IPS-18c (cell line): Measurements from ENCODE around the gene ATXN10.
"Not testable (repeated sequence)": the region's sequence is repeated elsewhere in the genome, so short reads cannot be mapped to it uniquely, and the experiment has no call there.

ENCODE experiments used
- H3K4me3 ChIP-seq: 2 replicates; pipeline ENCODE4 v1.7.0; 2013; ENCODE audit warnings: low read depth, mild to moderate bottlenecking, low read length, moderate library complexity; ENCODE audit not compliant: insufficient read depth
- H3K9me3 ChIP-seq: one replicate; pipeline ENCODE4 v1.6.1; 2013; ENCODE audit warnings: mild to moderate bottlenecking, low read length, moderate library complexity; ENCODE audit not compliant: control insufficient read depth, insufficient read depth

The ATXN10 gene

GRCh38 chr22:45640291-45640940 lies 31.2 kb upstream of the ATXN10 start:
- H3K9me3 ChIP-seq, result no peaks in the 10 kb centered on the region
- H3K4me3 ChIP-seq, result no peak overlapping the region

DNA sequence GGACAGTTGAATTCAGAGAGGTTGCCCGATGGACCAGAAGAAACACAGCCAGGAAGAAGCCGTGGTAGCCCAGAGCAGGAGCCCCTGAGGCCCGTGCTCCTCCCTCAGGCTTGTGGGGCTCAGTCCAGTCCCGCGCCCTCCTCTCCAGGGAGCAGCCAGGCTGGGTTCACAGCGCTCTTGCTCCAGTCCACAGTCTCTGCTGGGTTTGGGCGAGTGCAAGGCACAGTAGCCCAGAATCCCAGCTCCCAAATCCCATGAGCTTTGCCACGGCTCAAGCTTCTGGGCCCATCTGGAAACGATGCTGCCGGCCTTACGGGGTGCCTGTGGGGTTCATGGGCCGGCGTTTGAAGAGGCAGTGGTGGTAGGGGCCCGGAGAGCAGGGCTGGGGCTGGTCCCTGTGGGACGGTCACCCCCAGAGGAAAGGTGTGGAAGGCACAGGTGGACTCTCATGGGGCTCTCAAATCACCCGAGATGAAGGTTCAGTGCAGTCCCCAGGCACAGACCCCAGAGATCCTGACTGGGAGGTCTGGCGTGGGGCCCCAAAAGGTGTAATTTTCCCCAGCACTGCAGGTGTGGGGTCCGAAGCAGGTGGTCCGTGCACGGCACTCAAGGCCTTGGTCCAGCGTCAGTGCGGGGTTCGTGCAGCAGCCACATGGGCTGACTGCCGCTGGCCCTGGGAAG lies 30.6 kb upstream of the ATXN10 start:
- no peak overlapping the region for H3K4me3 ChIP-seq
- no peaks in the 10 kb centered on the region for H3K9me3 ChIP-seq

GRCh38 chr22:45642986-45643385 lies 28.6 kb upstream of the ATXN10 start:
- no peaks in the 10 kb centered on the region for H3K9me3 ChIP-seq
- H3K4me3 ChIP-seq, result no peak overlapping the region

DNA sequence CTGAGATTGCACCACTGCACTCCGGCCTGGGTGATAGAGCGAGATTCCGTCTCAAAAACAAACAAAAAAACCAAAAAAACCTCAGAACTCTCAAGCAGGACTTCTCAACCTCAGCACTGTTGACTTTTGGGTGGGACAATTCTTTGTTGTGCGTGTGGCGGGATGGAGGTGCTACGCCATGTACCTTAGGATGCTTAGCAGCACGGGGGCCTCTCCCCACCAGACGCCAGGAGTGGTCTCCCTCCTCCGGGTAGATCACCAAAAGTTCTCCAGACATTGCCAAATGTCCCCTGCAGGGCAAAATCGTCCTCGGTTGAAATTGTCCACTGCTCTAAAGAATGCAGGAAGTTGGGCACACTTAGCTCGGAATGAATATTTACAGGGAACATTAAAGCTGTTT lies 26.9 kb upstream of the ATXN10 start:
- Histone ChIP-seq H3K4me3 (no peak overlapping the region), H3K9me3 (no peaks in the 10 kb centered on the region)

- H3K9me3 ChIP-seq, result no peaks in the 10 kb centered on the region
- H3K4me3 ChIP-seq, result 0 out of 2 replicates have a peak overlapping the region, but pooled peaks have one; percentile 6
Measured at GRCh38 chr22:45645150-45645525, 26.5 kb upstream of the ATXN10 start.

DNA sequence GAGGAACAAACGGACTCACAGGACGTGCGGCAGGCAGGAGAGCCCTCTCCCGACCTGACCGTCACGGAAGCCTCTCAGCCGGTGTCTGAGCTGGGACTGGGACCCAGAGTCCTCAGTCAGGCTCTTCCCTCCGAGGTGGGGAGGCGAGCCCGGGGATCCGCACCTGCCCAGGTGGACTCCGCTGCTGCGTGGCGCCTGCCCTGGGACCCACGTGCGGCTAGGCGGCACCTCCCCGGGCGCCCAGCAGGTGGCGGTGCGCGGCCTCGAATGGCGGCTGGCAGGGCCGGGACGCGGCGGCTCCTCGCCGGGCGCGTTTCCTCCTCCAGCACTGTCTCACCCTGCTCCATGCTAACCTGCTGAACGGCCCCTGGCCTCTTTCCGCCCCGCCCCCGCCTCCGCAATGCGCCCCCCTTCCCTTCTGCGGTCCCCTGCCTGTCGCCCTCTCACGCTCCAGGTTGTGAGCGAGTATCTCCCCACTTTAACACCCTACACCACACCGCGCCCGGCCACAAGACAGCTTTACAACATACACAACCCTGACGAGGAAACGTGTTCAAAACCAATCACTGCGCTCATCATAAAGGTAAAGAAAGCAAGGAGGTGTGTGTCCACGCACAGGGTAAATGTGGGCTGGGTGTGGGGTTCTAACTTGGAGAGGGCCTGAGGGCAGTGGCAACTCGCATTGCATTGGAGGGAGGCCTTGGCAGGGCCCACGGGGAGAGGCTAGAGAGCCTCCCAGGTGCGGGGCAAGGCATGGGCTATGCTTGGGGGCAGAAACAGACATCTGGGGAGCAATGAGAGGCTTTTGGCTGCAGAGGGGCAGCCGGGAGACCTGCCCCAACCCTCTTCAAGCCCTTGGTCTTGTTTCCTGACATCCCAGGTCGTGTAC lies 25.9 kb upstream of the ATXN10 start:
- H3K4me3 ChIP-seq, result peak overlapping the region; percentile 31; the same call in 1 of the 2 replicates
- no peaks in the 10 kb centered on the region for H3K9me3 ChIP-seq

DNA sequence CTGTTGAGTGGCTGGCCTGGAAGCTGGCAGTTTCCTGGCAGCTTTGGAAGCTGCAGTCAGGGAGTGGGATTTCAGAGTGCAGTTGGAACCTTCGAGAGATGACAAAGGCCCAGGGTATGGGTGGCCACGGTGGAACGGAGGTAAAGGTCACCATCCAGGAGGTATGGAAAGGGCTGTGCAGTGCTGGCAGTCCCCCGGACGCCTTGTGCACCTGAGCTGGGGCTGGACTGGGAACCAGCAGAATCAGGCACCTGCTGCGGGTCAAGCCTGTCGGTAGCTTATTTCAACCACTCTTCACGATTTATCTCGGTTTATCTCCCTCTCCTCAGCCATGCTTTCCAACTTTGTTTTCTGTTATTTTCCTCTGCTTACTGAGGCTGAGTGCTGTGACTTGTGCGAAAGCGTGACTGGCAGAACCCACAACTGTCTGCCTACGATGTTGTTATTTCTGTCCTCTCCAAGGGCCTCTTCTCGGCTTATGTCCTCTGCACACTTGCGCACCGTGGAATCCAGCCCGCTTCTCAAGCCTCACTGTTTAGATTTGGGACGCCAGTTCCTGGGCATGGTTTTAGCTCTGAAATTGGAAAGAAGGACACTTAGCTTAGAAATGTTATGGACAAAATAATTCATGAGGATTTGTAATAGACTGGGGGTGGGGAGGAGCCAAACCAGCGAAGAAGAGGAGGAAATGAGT lies 24.0 kb upstream of the ATXN10 start:
- Histone ChIP-seq H3K4me3 (no peak overlapping the region), H3K9me3 (no peaks in the 10 kb centered on the region)

DNA sequence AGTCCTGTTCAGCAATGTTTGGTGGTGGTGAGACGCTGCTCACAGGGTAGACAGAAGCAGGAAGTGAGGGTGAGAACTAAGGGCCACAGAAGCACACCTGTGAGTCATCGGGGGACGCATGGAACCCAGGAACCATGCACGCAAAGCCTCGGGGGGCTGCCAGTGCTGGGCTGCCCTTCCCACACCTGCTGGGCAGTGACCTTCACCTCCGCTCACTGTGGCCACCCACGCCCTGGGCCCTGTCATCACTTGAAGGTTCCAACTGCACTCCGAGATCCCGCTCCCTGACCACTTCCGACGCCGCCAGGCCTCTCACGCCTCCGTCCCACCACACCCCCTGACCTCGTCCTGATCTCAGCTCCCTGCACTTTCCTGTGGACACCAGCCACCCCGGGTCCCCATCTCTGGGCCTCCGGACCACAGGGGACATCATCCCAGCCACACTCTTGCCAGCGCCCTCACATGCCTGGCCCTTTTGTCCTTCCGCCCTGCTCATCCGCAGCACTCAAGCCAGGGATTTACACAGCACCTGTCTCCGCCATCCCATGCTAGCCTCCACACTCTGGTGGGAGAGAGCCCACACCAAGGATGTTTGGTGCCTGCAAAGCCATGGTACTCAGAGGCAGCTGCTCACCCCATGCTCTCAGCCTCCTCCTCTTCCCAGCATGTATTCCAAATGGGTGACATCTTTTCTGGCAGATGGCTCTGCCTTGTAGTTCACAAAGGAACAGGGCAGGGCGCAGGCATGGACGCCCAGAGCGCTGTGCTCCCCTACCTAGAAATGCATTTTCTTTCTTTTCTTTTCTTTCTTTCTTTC lies 23.1 kb upstream of the ATXN10 start:
- no peak overlapping the region for H3K4me3 ChIP-seq

DNA sequence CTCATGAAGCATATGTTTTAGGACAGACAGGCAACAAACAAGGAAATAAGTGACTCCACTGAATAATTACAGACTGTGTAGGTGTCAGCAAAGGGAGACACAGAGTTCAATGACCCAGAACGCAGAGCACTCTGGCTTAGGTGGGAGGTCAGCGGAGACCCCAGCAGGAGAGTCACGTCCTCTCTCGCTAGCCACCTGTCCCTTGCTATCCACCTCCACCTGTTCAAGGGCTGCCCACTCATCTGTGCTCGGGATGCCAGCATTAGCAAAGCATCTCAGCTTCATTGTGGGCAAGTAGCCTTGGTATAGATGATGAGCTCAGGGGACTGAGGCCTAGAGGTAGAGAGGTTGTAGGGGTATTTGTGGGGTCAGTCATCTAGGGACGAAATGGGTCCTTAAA lies 21.8 kb upstream of the ATXN10 start:
- no peak overlapping the region for H3K4me3 ChIP-seq
- no peaks in the 10 kb centered on the region for H3K9me3 ChIP-seq

More for the DNA sequence above, 23.1 kb upstream of the ATXN10 start:
- H3K9me3 ChIP-seq, result no peaks in the 10 kb centered on the region

GRCh38 chr22:45650721-45651120 lies 20.9 kb upstream of the ATXN10 start:
- Histone ChIP-seq H3K9me3 (no peaks in the 10 kb centered on the region), H3K4me3 (no peak overlapping the region)

GRCh38 chr22:45651931-45652528 lies 19.6 kb upstream of the ATXN10 start:
- H3K9me3 ChIP-seq, result no peaks in the 10 kb centered on the region
- no peak overlapping the region for H3K4me3 ChIP-seq

GRCh38 chr22:45656577-45656976 lies 15.1 kb upstream of the ATXN10 start:
- Histone ChIP-seq H3K9me3 (no peaks in the 10 kb centered on the region), H3K4me3 (no peak overlapping the region)

GRCh38 chr22:45657701-45658100 lies 13.9 kb upstream of the ATXN10 start:
- no peaks in the 10 kb centered on the region for H3K9me3 ChIP-seq
- no peak overlapping the region for H3K4me3 ChIP-seq

DNA sequence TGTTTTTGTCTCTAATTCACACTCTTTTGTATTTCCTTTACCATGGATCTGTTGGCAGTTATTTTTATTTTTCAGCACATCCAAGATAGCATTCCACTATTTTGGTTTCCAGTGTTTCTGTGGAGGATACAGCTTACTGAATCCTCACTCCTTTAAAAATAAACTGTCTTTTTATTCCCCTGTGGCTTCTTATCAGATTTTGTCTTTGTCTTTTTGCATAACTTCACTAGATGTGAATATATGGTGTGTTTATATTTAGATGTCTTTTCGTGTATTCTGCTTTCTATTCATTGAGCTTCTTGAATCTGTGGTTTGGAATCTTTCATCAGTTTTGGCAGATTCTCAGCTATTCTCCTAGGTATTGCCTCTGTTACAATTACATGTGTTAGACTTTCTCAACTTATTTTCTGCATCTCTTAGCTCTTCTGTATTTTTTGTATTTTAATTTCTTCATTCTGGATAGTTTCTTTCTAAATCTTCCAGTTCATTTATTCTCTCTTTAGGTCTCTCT lies 7.4 kb upstream of the ATXN10 start:
- Histone ChIP-seq H3K4me3 (no peak overlapping the region), H3K9me3 (no peaks in the 10 kb centered on the region)

DNA sequence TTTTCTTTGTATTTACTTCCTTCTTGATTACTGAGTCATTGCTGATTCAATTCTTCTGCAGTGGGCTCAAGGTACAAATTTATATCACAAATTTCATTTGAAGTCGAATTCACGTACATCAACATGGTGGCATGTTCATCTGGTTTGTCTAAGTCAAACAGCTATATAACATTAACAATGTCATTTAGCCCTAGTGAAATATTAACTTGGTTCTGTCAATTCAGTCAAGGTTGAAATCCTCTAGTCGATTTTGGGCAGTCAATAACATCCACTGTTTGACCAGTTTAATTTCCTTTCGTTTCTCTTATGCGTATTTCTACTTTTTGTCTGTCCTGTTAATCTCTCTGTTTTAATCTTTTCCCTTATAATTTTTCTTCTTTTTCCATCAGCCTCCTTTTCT lies 4.1 kb upstream of the ATXN10 start:
- Histone ChIP-seq H3K4me3 (no peak overlapping the region), H3K9me3 (peaks cover 2% of the 10 kb centered on the region)

- not testable (repeated sequence) for H3K4me3 ChIP-seq, H3K9me3 ChIP-seq
Measured at GRCh38 chr22:45670363-45670762, 1.3 kb upstream of the ATXN10 start.
